OCI-LY7 (cell line): Measurements from ENCODE around the gene CADM4. TPM values are rescaled to one million over a fixed set of nuclear protein-coding genes. Genes with fewer than 3 reads are reported as not detected.

Source experiments
- BruUV-seq: library from RNA; stranded (reverse); fragments of 400-500 nt; replicated peaks from 2 replicates; lab custom pipeline; 2021; lab: Mats Ljungman, UMichigan
- CTCF ChIA-PET: fragments of 300-600 bp; sonication (Branson Sonifier 250); formaldehyde crosslinking; loops from one replicate; lab custom pipeline; 2022; ENCODE audit warnings: antibody characterized with exemption; ENCODE audit not compliant: unreplicated experiment; lab: Charles Lee
- POLR2A ChIA-PET: fragments of 300-600 bp; sonication (Branson Sonifier 250); formaldehyde crosslinking; loops from one replicate; lab custom pipeline; 2022; ENCODE audit warnings: antibody characterized with exemption; lab: Charles Lee
- DNase-seq: peaks from one replicate; pipeline ENCODE4 v3.0.0-alpha.2; 2015; ENCODE audit warnings: low spot score
- H2AFZ ChIP-seq: fragments of 200-600 bp; sonication (generic), shearing (Covaris generic); 2 replicates; pipeline ENCODE4 v1.6.1; 2014; ENCODE audit warnings: mild to moderate bottlenecking, antibody characterized with exemption, low read length, moderate library complexity
- H3K27ac ChIP-seq: fragments of 200-600 bp; sonication (generic); 2 replicates; pipeline ENCODE4 v1.5.1; 2014; ENCODE audit warnings: mixed run types, low read depth, mild to moderate bottlenecking, moderate library complexity, low read length, inconsistent platforms; ENCODE audit not compliant: poor library complexity, severe bottlenecking
- H3K36me3 ChIP-seq: fragments of 200-600 bp; sonication (generic); 2 replicates; pipeline ENCODE4 v1.6.1; 2014; ENCODE audit warnings: mild to moderate bottlenecking, antibody characterized with exemption, low read length, moderate library complexity, mixed read lengths; ENCODE audit not compliant: insufficient read depth
- H3K4me1 ChIP-seq: fragments of 200-600 bp; sonication (generic); 2 replicates; pipeline ENCODE4 v1.5.1; 2014; ENCODE audit warnings: mild to moderate bottlenecking, low read length; ENCODE audit not compliant: insufficient read depth, poor library complexity, severe bottlenecking
- H3K4me2 ChIP-seq: fragments of 200-600 bp; sonication (generic); 2 replicates; pipeline ENCODE4 v1.6.1; 2014; ENCODE audit warnings: mild to moderate bottlenecking, low read length
- H3K4me3 ChIP-seq: fragments of 200-600 bp; sonication (generic); 2 replicates; pipeline ENCODE4 v1.5.1; 2014; ENCODE audit warnings: mild to moderate bottlenecking, low read depth, low read length; ENCODE audit not compliant: poor library complexity, severe bottlenecking
- H3K79me2 ChIP-seq: fragments of 200-600 bp; sonication (generic); 2 replicates; pipeline ENCODE4 v1.6.1; 2016; ENCODE audit warnings: low read depth, mild to moderate bottlenecking, low read length, moderate library complexity, mixed read lengths; ENCODE audit not compliant: insufficient read depth
- H3K9me2 ChIP-seq: fragments of 200-600 bp; sonication (generic); 2 replicates; pipeline ENCODE4 v1.6.1; 2016; ENCODE audit warnings: mild to moderate bottlenecking, low read length, mixed read lengths; ENCODE audit not compliant: insufficient read depth
- H3K9me3 ChIP-seq: fragments of 200-600 bp; sonication (generic); 2 replicates; pipeline ENCODE4 v1.6.1; 2014; ENCODE audit warnings: mild to moderate bottlenecking, mixed run types, low read length, mixed read lengths
- H4K20me1 ChIP-seq: fragments of 200-600 bp; sonication (generic); 2 replicates; pipeline ENCODE4 v1.6.1; 2014; ENCODE audit warnings: mild to moderate bottlenecking, antibody characterized with exemption, low read length, moderate library complexity, mixed read lengths; ENCODE audit not compliant: insufficient read depth
- CTCF ChIP-seq: fragments of 200-600 bp; sonication (generic); conservative IDR thresholded peaks from 2 replicates; pipeline ENCODE4 v1.5.1; 2014; ENCODE audit warnings: mild to moderate bottlenecking, antibody characterized with exemption, low read length, moderate library complexity, mixed read lengths
- EZH2phosphoT487 ChIP-seq: fragments of 200-600 bp; sonication (generic); IDR thresholded peaks from 2 replicates; pipeline ENCODE4 v1.6.1; 2018; ENCODE audit warnings: low read depth, borderline replicate concordance, mild to moderate bottlenecking, mixed run types, antibody characterized with exemption, low read length, moderate library complexity, mixed read lengths
- intact Hi-C: fragments of 100-400 bp; cut with micrococcal nuclease; formaldehyde crosslinking; loops from one replicate; pipeline ENCODE4 v1.10.0; 2022; ENCODE audit not compliant: unreplicated experiment
- total RNA-seq, 2 experiments: library from RNA; depleted of rRNA in 1 of 2; stranded (reverse); fragments of >200 nt in 1 of 2; shearing (Covaris generic) in 1 of 2; gene quantifications; 2 replicates each; pipeline ENCODE4 v1.2.3, GENCODE V29; 2014 to 2022

CADM4 gene
- total RNA-seq, 2 experiments from 2014 or later = not detected

GRCh38 chr19:43664018-43664417 lies 24.4 kb upstream of the CADM4 start:
- BruUV-seq = no TSS peak
- Histone ChIP-seq H3K4me2 (peak overlapping the region; percentile 48), H3K4me1 (peaks cover 7% of the 10 kb centered on the region), H3K4me3 (no peak overlapping the region), H3K9me2 (no peaks in the 10 kb centered on the region), H3K27ac (no peak overlapping the region), H2AFZ (0 out of 2 replicates have a peak overlapping the region, but pooled peaks have one; percentile 39), H3K9me3 (no peaks in the 10 kb centered on the region), H3K79me2 (no peaks in the 10 kb centered on the region), H4K20me1 (no peaks in the 10 kb centered on the region), H3K36me3 (no peaks in the 10 kb centered on the region)
- ChIA-PET POLR2A (no interaction called here), CTCF (no interaction called here)
- peak; percentile 33 for DNase-seq
- intact Hi-C loops = loop anchor here (10.0 kb wide), 1 partner anchor 61 kb away; no protein-coding TSS in a partner anchor
- TF ChIP-seq EZH2phosphoT487 = no peak
- TF ChIP-seq CTCF = no peak

GRCh38 chr19:43662487-43662886 lies 22.8 kb upstream of the CADM4 start:
- no peak for DNase-seq
- Histone ChIP-seq H3K4me2 (no peak overlapping the region), H3K4me1 (peaks cover 7% of the 10 kb centered on the region), H4K20me1 (no peaks in the 10 kb centered on the region), H3K4me3 (no peak overlapping the region), H3K27ac (no peak overlapping the region), H3K79me2 (no peaks in the 10 kb centered on the region), H3K36me3 (no peaks in the 10 kb centered on the region), H3K9me3 (no peaks in the 10 kb centered on the region), H3K9me2 (no peaks in the 10 kb centered on the region), H2AFZ (no peak overlapping the region)
- TF ChIP-seq EZH2phosphoT487 = no peak
- TF ChIP-seq CTCF = 0 out of 2 replicates have a peak, but pooled peaks have one; percentile 22
- CTCF ChIA-PET = no interaction called here
- POLR2A ChIA-PET = interaction anchor here (0.7 kb wide), 1 partner anchor 76 kb away, joined by 3 read pairs; no protein-coding TSS in a partner anchor
- intact Hi-C loops = loop anchor here (10.0 kb wide), 1 partner anchor 62 kb away; no protein-coding TSS in a partner anchor
- no TSS peak for BruUV-seq

GRCh38 chr19:43660971-43661360 lies 21.3 kb upstream of the CADM4 start:
- no peaks in the 10 kb centered on the region for H3K36me3 ChIP-seq
- POLR2A ChIA-PET = no interaction called here
- H3K4me1 ChIP-seq = peaks cover 7% of the 10 kb centered on the region
- H3K4me3 ChIP-seq = no peak overlapping the region
- no TSS peak for BruUV-seq
- H3K27ac ChIP-seq = no peak overlapping the region
- CTCF ChIA-PET = no interaction called here
- TF ChIP-seq CTCF = no peak
- no peak for TF ChIP-seq EZH2phosphoT487
- no peak overlapping the region for H2AFZ ChIP-seq
- H3K79me2 ChIP-seq = no peaks in the 10 kb centered on the region
- no peak overlapping the region for H3K4me2 ChIP-seq
- DNase-seq = no peak
- intact Hi-C loops = loop anchor here (10.0 kb wide), 1 partner anchor 64 kb away; no protein-coding TSS in a partner anchor
- no peaks in the 10 kb centered on the region for H3K9me2 ChIP-seq
- H4K20me1 ChIP-seq = no peaks in the 10 kb centered on the region
- no peaks in the 10 kb centered on the region for H3K9me3 ChIP-seq
